GM12872 (cell line): ENCODE measurements around the gene SH3GLB1.

Experiments
- TF ChIP-seq, protein P1 (sequence below): IDR thresholded peaks from 3 replicates; pipeline ENCODE4 v1.5.1; 2011; ENCODE audit warnings: low read depth, mild to moderate bottlenecking, low read length, moderate library complexity; ENCODE audit not compliant: insufficient read depth

SH3GLB1 gene

DNA sequence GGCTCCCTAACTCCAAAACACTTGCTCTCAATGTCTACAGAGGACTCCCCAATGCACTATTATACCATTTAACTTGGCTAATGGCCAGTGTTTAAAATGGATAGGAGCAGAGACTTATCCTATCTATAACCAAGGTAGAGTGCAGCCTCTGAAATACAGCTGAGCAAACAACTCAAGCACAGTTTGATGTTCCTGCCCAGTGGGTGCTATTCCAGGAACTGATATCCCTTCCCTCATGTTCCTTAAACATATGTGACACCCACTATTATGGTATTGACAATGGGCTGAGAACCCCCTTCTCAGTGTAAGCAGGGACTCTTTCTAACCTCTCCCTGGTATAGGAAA, 51.7 kb downstream of the SH3GLB1 start:
- TF ChIP-seq, protein P1, sequence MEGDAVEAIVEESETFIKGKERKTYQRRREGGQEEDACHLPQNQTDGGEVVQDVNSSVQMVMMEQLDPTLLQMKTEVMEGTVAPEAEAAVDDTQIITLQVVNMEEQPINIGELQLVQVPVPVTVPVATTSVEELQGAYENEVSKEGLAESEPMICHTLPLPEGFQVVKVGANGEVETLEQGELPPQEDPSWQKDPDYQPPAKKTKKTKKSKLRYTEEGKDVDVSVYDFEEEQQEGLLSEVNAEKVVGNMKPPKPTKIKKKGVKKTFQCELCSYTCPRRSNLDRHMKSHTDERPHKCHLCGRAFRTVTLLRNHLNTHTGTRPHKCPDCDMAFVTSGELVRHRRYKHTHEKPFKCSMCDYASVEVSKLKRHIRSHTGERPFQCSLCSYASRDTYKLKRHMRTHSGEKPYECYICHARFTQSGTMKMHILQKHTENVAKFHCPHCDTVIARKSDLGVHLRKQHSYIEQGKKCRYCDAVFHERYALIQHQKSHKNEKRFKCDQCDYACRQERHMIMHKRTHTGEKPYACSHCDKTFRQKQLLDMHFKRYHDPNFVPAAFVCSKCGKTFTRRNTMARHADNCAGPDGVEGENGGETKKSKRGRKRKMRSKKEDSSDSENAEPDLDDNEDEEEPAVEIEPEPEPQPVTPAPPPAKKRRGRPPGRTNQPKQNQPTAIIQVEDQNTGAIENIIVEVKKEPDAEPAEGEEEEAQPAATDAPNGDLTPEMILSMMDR, result no peak

DNA sequence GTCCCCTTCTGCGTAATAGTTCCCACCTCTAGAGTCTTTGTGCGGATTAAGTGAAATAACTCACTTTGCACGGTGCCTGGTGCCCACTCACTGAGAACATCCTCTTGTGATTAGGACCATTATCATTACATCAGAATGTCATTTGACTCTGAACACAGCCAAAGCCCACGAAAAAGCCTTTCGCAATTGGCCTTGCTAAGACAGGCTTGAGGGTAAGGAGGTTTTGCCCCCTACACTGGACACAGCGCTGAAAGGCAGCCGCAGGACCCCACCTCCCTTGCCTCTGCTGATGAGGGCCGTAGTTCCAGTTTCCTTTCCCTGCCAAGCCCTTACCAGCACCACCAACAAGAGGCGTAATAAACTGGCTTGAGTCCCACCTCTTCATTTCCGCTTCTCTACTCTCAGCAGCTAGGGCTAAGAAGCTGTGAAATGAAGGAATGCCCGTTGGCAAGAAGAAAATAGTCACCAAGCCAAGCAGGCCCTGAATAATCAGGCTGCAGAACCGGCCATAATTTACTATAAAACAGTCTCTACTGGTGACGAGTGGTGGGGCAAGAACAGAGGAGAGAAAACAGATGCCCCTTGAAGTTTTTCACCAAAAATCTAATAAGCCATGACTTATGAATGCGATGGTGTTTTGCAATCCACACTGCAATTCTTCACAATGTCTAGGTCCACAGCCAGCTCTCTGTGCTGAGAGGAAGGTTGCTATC, 53.1 kb downstream of the SH3GLB1 start:
- TF ChIP-seq, protein P1, result no peak

DNA sequence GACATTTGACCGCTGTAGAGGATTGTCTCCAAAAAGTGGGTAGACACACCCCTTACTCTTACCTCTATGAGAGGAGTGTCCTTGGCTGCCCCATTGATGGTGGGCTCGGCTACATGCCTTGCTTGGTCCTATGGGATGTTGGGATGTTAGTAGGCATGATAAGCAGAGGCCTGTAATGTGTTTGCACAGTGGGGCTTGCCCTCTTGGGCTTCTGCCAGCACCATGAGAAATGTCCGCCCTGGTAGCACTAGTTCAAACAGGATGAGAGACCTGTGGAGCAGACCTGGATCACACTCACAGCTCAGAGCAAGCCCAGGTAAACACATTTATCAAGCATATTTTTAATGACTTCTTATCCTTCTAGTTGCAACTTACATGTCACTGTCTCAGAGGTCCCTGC, 54.2 kb downstream of the SH3GLB1 start:
- TF ChIP-seq, protein P1, result no peak

DNA sequence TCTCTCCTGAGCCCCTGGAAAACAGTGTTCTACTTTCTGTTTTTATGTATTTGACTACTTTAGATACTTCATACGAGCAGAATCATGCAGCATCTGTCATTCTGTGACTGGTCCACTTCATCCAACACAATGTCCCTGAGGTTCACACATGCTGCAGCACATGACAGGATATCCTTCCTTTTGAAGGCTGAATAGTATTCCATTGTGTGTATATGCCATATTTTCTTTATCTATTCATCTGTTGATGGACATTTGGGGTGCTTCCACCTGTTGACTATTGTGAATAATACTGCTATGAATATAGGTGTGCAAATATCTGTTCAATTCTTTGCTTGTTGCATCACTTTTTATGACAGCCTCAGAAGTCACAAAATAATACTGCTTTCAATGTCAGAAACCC, 55.8 kb downstream of the SH3GLB1 start:
- TF ChIP-seq, protein P1, result no peak

DNA sequence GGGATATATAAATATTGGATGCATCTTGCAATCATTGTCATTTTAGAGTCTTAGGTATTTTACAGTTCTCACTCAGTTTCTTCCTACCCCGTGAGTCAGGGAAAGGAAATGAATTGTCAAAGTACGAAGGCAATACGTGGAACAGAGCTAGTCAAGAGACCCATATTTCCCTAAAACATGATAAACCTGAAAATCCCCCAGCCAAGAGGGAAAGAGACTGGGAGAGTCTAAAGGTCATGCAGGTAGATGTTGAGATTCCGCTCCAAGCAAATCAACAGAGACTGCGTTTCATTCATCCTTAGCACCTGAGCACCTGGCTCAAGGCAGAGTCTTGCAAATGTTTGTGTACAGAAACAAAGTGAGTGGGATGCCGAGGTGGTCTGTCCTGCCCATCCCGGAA, 58.0 kb downstream of the SH3GLB1 start:
- TF ChIP-seq, protein P1, result no peak

DNA sequence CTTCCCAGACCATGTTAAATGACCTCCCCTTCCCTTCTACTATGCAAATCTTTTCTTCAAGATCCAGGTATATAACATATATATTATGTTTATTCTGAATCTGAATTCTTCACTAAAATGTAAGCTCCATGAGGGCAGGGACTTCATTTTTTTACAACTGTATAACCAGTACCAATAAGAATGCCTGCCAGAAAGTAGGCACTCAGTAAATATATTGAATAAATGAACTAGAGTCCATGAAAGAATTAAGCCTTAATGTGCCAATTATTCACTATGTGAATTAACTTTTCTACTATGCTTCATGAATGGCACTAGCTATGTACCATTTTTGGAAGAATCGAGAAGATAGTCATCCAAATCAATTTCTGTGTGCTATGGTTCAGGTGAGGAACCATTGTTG, 60.1 kb downstream of the SH3GLB1 start:
- TF ChIP-seq, protein P1, result no peak

DNA sequence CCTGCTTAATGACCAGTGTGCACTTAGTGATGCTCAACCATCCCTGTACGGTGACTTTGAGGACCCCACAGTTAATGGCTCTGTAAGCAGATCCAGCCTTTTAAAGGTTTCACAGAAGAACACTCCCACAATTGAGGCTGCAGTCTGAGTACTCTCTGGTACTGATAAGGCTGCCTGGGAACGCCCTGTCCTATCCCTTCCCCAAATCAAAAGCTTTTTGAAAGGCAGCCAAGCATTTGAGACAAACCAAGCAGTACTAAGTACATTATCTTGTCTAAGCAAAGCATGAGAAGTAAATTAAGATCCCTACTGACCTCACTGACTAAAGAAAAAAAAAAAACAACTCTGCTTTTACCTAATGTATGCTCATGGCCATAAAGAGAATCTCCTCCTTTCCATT, 60.7 kb downstream of the SH3GLB1 start:
- TF ChIP-seq, protein P1, result no peak
